ENCODE measurements around the gene ELMO1. TPM values are rescaled to one million over a fixed set of nuclear protein-coding genes. Genes with fewer than 3 reads are reported as not detected.
"Not testable (repeated sequence)": the region's sequence is repeated elsewhere in the genome, so short reads cannot be mapped to it uniquely, and the experiment has no call there.

The ELMO1 gene
- total RNA-seq, 2 donors from 2014 or later: 10.9 to 56.0 TPM

DNA sequence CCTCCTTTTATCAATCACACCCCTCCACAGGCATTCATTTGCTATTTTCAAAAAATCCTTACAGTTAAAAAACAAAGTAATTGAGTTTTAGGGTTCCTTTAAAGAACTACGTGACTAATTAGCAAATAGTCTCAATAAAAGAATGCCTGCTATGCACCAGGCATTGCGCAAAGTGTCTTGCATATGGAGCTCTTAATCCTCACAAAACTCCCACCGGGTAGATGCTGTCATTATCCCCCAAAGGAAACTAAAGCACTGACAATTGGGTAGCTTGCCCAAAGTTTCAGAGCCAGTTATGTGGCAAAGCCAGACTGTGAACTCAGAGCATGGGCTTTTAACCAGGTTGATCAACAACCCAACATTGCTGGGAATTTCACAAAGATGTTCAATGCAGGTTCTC is 305.7 kb downstream of the ELMO1 start:
- TF ChIP-seq, protein P1, sequence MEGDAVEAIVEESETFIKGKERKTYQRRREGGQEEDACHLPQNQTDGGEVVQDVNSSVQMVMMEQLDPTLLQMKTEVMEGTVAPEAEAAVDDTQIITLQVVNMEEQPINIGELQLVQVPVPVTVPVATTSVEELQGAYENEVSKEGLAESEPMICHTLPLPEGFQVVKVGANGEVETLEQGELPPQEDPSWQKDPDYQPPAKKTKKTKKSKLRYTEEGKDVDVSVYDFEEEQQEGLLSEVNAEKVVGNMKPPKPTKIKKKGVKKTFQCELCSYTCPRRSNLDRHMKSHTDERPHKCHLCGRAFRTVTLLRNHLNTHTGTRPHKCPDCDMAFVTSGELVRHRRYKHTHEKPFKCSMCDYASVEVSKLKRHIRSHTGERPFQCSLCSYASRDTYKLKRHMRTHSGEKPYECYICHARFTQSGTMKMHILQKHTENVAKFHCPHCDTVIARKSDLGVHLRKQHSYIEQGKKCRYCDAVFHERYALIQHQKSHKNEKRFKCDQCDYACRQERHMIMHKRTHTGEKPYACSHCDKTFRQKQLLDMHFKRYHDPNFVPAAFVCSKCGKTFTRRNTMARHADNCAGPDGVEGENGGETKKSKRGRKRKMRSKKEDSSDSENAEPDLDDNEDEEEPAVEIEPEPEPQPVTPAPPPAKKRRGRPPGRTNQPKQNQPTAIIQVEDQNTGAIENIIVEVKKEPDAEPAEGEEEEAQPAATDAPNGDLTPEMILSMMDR (IDR thresholded peaks at IDR 0.05): no peak
- TF ChIP-seq POLR2A (IDR thresholded peaks at IDR 0.05): no peak
- WGBS, 2 donors: 83 to 84% methylated on average over 3 of the region's 3 CpGs
- intact Hi-C loops (cut with DNase I): no loop called here
- Histone ChIP-seq H3K9me3 (no peaks in the 10 kb centered on the region), H3K36me3 (replicated peaks in 1 of 2; ENCODE audit: insufficient read depth in 1 of 2, low read depth in 2 of 2) (no peaks in the 10 kb centered on the region), H3K4me1 (no peaks in the 10 kb centered on the region), H3K27me3 (no peaks in the 10 kb centered on the region), H3K27ac (no peak overlapping the region), H3K4me3 (no peak overlapping the region)
- DNase-seq (no peak), ATAC-seq (no peak)

DNA sequence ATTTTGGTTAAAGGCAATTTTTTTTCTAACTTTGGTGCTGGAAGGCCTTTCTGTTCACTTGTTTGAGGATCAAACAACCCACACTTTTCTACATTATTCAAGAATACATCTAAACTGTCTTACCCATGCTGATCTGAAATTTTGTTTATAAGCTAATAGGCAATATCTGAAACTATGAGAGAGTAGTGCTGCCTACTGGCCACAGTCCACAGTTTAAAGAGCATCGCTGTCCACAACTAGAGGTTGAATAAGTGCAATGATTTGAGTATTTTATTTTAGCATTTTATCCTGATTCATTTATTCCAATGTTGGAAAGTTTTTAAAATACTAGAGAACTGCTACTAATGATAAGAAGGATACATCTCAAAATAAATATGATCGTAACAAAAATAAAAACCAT is 306.9 kb downstream of the ELMO1 start:
- WGBS, 2 donors: 99 to 100% methylated on average over 2 of the region's 2 CpGs
- Histone ChIP-seq H3K4me3 (no peak overlapping the region), H3K36me3 (replicated peaks in 1 of 2; ENCODE audit: insufficient read depth in 1 of 2, low read depth in 2 of 2) (no peaks in the 10 kb centered on the region), H3K27me3 (no peaks in the 10 kb centered on the region), H3K9me3 (no peaks in the 10 kb centered on the region), H3K27ac (no peak overlapping the region), H3K4me1 (no peaks in the 10 kb centered on the region)
- intact Hi-C loops (cut with DNase I): no loop called here
- DNase-seq: no peak
- TF ChIP-seq POLR2A (IDR thresholded peaks at IDR 0.05): no peak
- TF ChIP-seq, protein P1 (IDR thresholded peaks at IDR 0.05): no peak
- no peak for ATAC-seq

DNA sequence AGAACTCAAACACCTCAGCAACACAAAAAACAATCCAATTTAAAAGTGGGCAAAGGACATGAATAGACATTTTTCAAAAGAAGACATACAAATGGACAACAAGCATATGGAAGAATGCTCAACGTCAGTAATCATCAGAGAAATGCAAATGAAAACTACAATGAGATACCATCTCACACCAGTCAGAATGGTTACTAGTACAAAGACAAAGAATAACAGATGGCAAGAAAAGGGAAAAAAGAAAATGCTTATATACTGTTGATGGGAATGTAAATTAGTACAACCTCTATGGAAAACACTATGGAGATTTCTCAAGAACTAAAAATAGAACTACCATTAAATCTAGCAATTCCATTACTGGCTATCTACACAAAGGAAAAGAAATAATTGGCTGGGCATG is 314.8 kb downstream of the ELMO1 start:
- H3K4me1 ChIP-seq; H3K27ac ChIP-seq; H3K27me3 ChIP-seq; H3K36me3 ChIP-seq (replicated peaks in 1 of 2; ENCODE audit: insufficient read depth in 1 of 2, low read depth in 2 of 2); H3K4me3 ChIP-seq; DNase-seq; intact Hi-C loops (cut with DNase I); H3K9me3 ChIP-seq; ATAC-seq: not testable (repeated sequence)
- WGBS, 2 donors: 93 to 94% methylated on average over 1 of the region's 1 CpG

DNA sequence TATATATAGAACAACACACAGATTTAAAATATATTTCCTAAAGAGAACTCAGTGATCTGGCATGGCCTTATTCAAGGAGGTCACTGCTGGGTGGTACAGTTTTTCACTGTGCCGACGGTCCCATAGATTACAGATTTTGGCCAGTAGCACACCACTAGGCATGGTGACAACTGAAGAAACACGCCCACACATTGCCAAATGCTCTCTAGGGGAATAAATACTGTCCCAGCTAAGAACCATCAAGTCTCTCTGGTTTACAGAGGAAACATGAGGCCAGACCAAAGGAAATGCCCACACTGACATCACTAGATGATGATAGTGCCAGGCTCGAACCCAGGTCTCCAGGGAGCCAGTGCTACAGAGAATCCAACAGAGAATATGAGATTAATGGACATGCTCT is 316.8 kb downstream of the ELMO1 start:
- Histone ChIP-seq H3K36me3 (replicated peaks in 1 of 2; ENCODE audit: insufficient read depth in 1 of 2, low read depth in 2 of 2) (no peaks in the 10 kb centered on the region), H3K27me3 (no peaks in the 10 kb centered on the region), H3K27ac (no peak overlapping the region), H3K4me1 (peaks cover 11% of the 10 kb centered on the region), H3K9me3 (no peaks in the 10 kb centered on the region), H3K4me3 (no peak overlapping the region)
- ATAC-seq (no peak), DNase-seq (no peak)
- intact Hi-C loops (cut with DNase I): no loop called here
- WGBS, 2 donors: 74 to 82% methylated on average over 4 of the region's 4 CpGs
- no peak for TF ChIP-seq POLR2A (IDR thresholded peaks at IDR 0.05)
- TF ChIP-seq, protein P1 (IDR thresholded peaks at IDR 0.05): no peak

DNA sequence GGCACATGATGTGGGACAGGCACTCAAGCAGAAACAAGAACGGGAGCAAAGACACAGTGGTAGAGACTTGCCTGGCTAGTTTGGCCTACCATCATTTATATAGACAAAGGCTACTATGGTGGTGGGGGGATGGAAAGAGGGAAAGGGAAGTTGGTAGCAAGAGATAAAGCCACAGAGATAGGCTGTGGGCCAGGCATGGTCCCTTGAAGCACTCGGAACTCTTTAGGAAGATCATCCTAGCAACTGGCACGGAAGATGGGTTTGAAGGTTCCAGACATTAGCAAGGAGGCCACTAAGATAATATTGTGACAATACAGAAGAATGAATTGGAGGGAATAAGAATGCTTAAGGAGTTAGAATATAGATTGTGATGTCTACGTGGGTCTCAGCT is 319.6 kb downstream of the ELMO1 start:
- Histone ChIP-seq H3K4me3 (no peak overlapping the region), H3K9me3 (no peaks in the 10 kb centered on the region), H3K27me3 (no peaks in the 10 kb centered on the region), H3K4me1 (peaks cover 11% of the 10 kb centered on the region), H3K27ac (peak overlapping the region in 1 of 4 donors; percentile 5), H3K36me3 (replicated peaks in 1 of 2; ENCODE audit: insufficient read depth in 1 of 2, low read depth in 2 of 2) (no peaks in the 10 kb centered on the region)
- ATAC-seq (no peak), DNase-seq (no peak)
- WGBS, 2 donors: 85 to 88% methylated on average over 4 of the region's 4 CpGs
- TF ChIP-seq, protein P1 (IDR thresholded peaks at IDR 0.05): no peak
- no peak for TF ChIP-seq POLR2A (IDR thresholded peaks at IDR 0.05)
- intact Hi-C loops (cut with DNase I): no loop called here

Measured in body of pancreas (tissue), 4 donors.